NCI-H2171 (cell line): Measurements from ENCODE around the gene STAP2.
"Not testable (repeated sequence)": the region's sequence is repeated elsewhere in the genome, so short reads cannot be mapped to it uniquely, and the experiment has no call there.

Source experiments
- DNase-seq: peaks from one replicate; lab custom pipeline; 2025; lab: John Stamatoyannopoulos, UW

STAP2 gene

DNA sequence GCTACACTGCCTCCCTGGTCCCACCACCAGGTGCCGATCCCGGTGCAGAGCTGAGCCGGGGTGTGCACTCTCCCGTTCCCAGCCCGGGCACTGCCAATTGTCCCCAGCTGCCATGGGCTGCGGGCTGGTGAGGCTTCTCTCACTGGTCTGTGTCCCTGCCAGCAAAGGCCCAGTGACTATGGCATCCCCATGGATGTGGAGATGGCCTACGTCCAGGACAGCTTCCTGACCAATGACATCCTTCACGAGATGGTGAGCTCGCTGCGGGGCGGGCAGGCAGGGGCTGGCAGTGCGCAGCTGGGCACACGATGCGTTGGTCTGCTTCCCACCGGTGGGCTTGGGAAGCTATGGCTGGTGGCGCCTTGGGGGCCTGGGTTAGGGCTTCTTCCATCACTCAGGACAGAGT is 19.3 kb upstream of the STAP2 start:
- no peak for DNase-seq

- no peak for DNase-seq
These were observed 18.6 kb upstream of the STAP2 start for GRCh38 chr19:4357095-4357797.

DNA sequence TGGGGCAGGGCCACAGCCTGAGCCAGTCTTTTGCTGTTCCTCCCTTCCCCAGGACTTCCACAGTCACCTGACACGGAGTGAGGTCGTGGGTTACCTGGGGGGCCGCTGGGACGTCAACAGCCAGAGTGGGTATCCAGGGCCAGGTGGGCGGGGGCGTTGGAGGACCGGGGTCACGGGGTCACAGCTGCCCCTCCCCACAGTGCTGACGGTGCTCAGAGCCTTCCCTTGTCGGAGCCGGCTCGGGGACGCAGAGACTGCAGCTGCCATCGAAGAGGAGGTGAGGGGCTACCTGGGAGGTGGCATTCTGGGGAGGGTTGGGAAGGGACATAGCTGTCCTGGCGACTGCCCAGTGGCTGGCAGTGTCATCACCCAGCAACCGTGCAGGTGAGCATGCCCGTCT is 16.3 kb upstream of the STAP2 start:
- no peak for DNase-seq

- DNase-seq = no peak
These were observed 15.7 kb upstream of the STAP2 start for GRCh38 chr19:4354282-4354681.

GRCh38 chr19:4352701-4353121 is 14.1 kb upstream of the STAP2 start:
- DNase-seq = peak; percentile 41

GRCh38 chr19:4350726-4351125 is 12.1 kb upstream of the STAP2 start:
- DNase-seq = no peak

GRCh38 chr19:4350111-4350510 is 11.5 kb upstream of the STAP2 start:
- no peak for DNase-seq

GRCh38 chr19:4349225-4349624 is 10.6 kb upstream of the STAP2 start:
- DNase-seq = not testable (repeated sequence)

- no peak for DNase-seq
These were observed 8.9 kb upstream of the STAP2 start for GRCh38 chr19:4347521-4347920.

DNA sequence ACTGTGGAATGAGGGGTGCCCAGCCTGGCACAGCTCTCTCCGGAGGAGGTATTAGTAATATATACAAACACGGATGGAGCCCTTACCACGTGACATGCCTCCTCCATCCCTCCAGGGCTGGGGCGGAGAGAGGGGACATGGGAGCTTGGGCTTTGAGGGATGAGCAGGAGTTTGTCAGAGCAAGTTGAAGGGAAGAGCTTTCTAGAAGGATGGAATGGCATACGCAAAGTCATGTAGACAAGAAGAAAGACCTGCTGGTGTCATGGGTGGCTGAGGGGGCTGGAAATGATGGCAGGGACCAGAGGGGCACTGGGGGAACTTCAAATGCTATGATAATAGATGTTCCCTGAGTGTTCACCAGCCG is 7.4 kb upstream of the STAP2 start:
- DNase-seq = no peak

DNA sequence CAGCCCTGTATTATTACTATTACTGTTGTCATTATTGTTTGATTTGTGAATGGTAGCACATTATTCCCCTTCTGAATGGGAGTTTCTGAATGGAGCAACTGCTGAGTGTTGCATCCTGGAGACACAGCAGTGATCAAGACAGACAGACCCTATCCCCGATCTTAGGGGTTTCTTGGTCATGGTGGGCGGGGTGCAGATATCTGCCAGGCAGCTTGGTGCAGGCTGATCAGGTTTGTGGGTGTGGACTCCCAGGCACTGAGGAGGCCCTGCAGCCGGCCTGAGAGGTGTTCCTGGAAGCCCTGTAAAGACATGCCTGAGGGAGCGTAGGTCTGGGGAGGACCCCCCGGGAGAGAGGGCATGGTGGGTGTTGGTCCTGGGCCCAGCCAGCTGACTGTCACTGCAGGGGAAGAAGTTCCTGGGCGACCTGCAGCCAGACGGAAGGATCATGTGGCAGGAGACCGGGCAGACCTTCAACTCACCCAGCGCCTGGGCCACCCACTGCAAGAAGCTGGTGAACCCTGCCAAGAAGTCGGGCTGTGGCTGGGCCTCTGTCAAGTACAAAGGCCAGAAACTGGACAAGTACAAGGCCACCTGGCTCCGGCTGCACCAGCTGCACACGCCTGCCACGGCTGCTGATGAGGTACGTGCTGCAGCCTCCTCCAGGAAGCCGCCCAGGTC is 6.9 kb upstream of the STAP2 start:
- DNase-seq = no peak

DNA sequence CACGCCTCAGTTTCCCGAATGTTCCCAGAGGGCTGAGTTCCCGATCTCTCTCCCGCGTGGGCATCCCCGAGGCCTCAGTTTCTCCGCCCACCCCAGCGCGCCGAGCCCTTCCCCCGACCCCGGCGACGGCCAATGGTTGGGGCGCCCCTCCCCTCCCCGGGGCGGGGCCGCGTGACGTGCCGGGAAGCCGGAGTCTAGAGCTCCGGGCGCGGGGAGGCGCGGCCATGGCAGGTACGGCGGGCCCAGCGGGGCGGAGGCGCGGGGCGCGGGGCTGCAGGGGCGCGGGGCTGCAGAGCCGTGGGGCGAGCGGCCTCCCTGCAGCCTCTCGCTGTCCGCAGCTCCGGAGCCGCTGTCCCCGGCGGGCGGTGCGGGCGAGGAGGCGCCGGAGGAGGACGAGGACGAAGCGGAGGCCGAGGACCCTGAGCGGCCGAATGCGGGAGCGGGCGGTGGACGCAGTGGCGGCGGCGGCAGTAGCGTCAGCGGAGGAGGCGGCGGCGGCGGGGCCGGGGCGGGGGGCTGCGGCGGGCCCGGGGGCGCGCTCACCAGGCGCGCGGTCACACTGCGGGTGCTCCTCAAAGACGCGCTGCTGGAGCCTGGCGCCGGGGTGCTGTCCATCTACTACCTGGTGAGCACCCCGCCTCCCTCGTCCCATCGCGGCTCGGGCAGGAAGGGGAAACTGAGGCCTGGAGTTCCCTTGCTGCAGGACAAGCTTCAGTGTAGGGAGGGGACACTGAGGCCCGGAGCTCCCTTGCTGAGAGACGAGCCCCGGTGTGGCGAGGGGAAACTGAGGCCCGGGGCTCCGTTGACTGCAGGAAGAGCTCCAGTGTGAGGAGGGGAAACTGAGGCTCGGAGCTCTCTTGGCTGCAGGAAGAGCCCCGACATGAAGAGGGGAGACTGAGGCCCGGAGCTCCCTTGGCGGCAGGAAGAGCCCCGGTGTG is 5.0 kb upstream of the STAP2 start, which contains the start of gene MPND:
Gene MPND (plus strand): TSS at position 193 of the 938 bp plus-strand sequence. CDS start 32 bp downstream, at position 225.
- DNase-seq = peak; percentile 97

DNA sequence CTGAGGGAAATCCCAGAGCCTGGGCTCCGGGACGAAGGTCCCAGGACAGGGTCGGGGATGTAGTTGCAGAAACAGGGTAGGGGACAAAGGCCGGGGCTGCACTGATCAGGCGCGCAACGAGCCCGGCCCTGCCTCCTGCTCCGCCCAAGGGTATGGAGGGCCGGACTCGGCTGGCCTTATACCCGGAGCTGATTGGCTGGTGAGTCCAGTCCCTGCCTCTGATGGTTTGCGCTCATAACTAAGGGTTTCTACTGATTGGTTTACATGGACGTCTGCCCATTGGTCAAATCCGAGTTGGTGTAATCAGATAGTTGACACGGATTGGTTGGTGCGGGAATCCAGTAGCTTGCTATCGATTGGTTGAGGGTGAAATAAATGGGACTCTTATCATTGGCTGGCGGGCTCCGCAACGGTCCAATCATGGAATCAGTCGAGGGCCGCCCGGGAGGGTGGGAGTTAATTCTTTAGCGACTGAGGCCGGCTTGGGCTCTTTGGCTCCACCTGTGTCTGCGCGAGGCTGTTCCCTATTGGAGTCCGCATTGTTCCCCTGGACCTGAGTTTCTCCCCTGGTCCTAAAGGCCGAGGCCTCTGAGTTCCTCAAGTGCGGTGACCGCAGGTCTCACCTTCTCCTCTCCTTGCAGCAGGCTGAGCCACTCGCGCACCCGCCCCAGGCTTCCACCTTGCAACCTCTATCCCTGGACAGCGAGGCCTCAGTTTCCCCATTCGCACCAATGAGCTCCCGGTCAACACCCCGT is 4.2 kb upstream of the STAP2 start:
- peak; percentile 100 for DNase-seq

DNA sequence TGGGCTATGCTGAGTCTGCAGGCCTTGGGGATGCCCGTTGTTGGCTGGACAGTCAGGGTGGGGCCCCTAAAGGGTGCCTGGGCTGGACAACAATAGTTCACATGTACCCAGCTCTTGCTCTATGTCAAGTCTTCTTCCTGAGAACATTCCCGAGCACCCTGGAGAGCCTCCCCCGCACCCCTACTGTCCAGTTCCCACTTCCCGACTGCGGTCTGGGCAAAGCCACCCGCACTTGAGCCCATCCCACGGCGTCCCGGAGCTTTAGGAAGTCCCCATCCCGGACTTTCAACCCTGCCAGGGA is 3.6 kb upstream of the STAP2 start:
- no peak for DNase-seq

DNA sequence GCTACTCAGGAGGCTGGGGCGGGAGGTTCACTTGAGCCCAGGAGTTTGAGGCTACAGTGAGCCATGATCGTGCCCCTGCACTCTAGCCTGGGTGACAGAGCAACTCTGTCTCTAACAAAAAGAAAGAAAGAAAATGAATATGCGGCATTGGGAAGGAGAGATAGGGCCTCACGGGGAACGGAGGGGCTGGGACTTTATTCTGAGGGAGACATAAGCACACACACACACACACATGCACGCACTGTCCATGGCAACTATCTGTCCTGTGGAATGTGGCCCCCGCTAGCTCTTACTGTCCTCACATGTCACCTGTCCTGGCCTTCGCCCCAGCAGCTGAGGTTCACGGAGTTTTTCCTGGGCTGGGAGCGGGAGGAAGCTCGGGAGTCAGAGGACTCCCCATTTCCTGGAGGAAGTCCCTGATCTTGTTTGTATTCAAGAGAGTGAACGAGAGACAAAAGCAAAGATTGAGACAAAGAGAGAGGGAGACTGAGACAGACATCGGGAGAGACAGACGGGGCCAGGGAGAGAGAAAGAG is 654 bp downstream of the STAP2 start:
- DNase-seq = no peak

- DNase-seq = no peak
These were observed 3.6 kb downstream of the STAP2 start for GRCh38 chr19:4334929-4335570.

GRCh38 chr19:4329858-4330257 is 8.8 kb downstream of the STAP2 start:
- DNase-seq = no peak

- DNase-seq = peak; percentile 33
These were observed 9.5 kb downstream of the STAP2 start for GRCh38 chr19:4328991-4329681.

DNA sequence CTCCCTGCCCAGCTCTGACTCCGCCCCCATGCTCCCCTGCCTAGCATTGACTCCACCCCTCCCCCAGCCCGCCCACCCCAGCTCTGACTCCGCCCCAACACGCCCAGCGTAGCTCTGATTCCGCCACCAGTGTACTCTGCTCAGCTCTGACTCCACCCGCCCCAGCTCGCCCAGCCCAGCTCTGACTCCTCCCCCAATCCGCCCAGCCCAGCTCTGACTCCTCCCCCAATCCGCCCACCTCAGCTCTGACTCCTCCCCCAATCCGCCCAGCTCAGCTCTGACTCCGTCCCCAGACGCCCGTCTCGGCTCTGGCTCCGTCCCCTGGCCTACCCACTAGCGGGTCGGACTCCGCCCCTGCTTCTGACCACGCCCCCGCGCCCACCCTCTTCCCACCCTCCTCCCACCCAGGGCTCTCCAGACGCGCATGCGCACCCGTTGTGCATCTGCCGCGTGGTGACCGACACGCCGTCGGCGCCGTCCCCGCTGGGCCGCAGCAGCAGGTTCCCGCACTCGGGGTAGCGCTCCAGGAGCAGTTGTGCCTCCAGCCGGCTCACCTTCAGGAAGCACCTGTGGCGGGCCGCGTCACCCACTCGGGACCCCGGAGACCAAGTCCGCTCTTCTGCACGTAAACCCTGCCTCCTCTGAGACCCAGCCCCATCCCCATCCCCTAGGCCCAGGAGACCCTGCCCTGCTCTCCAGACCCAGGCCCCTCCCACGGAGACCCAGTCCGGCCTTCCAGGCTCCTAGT is 10.2 kb downstream of the STAP2 start:
- DNase-seq = peak; percentile 100

GRCh38 chr19:4327877-4328242 is 10.8 kb downstream of the STAP2 start:
- DNase-seq = no peak
